Measurements from ENCODE around the gene PHYH. TPM values are rescaled to one million over a fixed set of nuclear protein-coding genes. Genes with fewer than 3 reads are reported as not detected.
"Not testable (repeated sequence)": the region's sequence is repeated elsewhere in the genome, so short reads cannot be mapped to it uniquely, and the experiment has no call there.

Gene PHYH
- polyA plus RNA-seq, 6 donors from 2014 or later: 7.0 to 15.3 (median 8.8) TPM

GRCh38 chr10:13335881-13336280, 36.0 kb upstream of the PHYH start:
- Mint-ChIP-seq H3K27me3 (no peaks in the 10 kb centered on the region), H3K4me1 (peaks cover under 1 to 17% (median 14%) of the 10 kb centered on the region in 3 donors), H3K36me3 (peaks cover 14 to 19% of the 10 kb centered on the region in 2 donors), H3K27ac (no peak overlapping the region), H3K9me3 (peaks cover 0 to 3% (median 0%) of the 10 kb centered on the region in 7 donors), H3K4me3 (no peak overlapping the region)
- DNase-seq: no peak
- ATAC-seq (ENCODE audit: low read depth in 2 of 2): no peak

GRCh38 chr10:13334556-13334955, 34.7 kb upstream of the PHYH start:
- Mint-ChIP-seq H3K27me3 (no peaks in the 10 kb centered on the region), H3K9me3 (peaks cover 0 to 3% (median 0%) of the 10 kb centered on the region in 7 donors), H3K4me3 (no peak overlapping the region), H3K4me1 (peaks cover 0 to 7% (median 5%) of the 10 kb centered on the region in 3 donors), H3K36me3 (peaks cover 19 to 20% of the 10 kb centered on the region in 2 donors), H3K27ac (no peak overlapping the region)
- ATAC-seq (ENCODE audit: low read depth in 2 of 2) (no peak), DNase-seq (no peak)

- Mint-ChIP-seq H3K27me3 (no peaks in the 10 kb centered on the region), H3K9me3 (peaks cover 0 to 3% (median 0%) of the 10 kb centered on the region in 7 donors), H3K4me3 (no peak overlapping the region), H3K27ac (no peak overlapping the region), H3K4me1 (peaks cover 0 to 2% (median 0%) of the 10 kb centered on the region in 3 donors), H3K36me3 (peaks cover 16 to 33% of the 10 kb centered on the region in 2 donors)
- ATAC-seq (ENCODE audit: low read depth in 2 of 2) (no peak), DNase-seq (no peak)
Measured at GRCh38 chr10:13331646-13332045, 31.8 kb upstream of the PHYH start.

- H3K27ac Mint-ChIP-seq; H3K27me3 Mint-ChIP-seq; ATAC-seq (ENCODE audit: low read depth in 2 of 2): not testable (repeated sequence)
Measured at GRCh38 chr10:13330980-13331379, 31.1 kb upstream of the PHYH start.

GRCh38 chr10:13329565-13329964, 29.7 kb upstream of the PHYH start:
- Mint-ChIP-seq H3K27ac (peak overlapping the region in 1 of 6 donors; percentile 39), H3K9me3 (peaks cover 0 to 3% (median 0%) of the 10 kb centered on the region in 7 donors), H3K36me3 (peaks cover 22 to 33% of the 10 kb centered on the region in 2 donors), H3K4me1 (no peaks in the 10 kb centered on the region), H3K4me3 (no peak overlapping the region), H3K27me3 (no peaks in the 10 kb centered on the region)
- ATAC-seq (ENCODE audit: low read depth in 2 of 2) (no peak), DNase-seq (no peak)

More at GRCh38 chr10:13330980-13331379, 31.1 kb upstream of the PHYH start:
- H3K9me3 Mint-ChIP-seq, H3K4me3 Mint-ChIP-seq, H3K4me1 Mint-ChIP-seq, DNase-seq: not testable (repeated sequence)
- H3K36me3 Mint-ChIP-seq: peaks cover 16 to 33% of the 10 kb centered on the region in 2 donors

GRCh38 chr10:13328613-13329012, 28.7 kb upstream of the PHYH start:
- no peaks in the 10 kb centered on the region for H3K4me1 Mint-ChIP-seq
- H3K27me3 Mint-ChIP-seq: no peaks in the 10 kb centered on the region
- peak overlapping the region in 1 of 6 donors; percentile 76 for H3K27ac Mint-ChIP-seq
- DNase-seq: no peak
- H3K9me3 Mint-ChIP-seq: peaks cover 0 to 3% (median 0%) of the 10 kb centered on the region in 7 donors
- peaks cover 28 to 42% of the 10 kb centered on the region in 2 donors for H3K36me3 Mint-ChIP-seq
- no peak for ATAC-seq (ENCODE audit: low read depth in 2 of 2)
- H3K4me3 Mint-ChIP-seq: no peak overlapping the region

GRCh38 chr10:13328126-13328525, 28.3 kb upstream of the PHYH start:
- H3K4me3 Mint-ChIP-seq: no peak overlapping the region

GRCh38 chr10:13327534-13327933, 27.7 kb upstream of the PHYH start:
- Mint-ChIP-seq H3K9me3 (peaks cover 0 to 3% (median 0%) of the 10 kb centered on the region in 7 donors), H3K27ac (no peak overlapping the region), H3K27me3 (no peaks in the 10 kb centered on the region), H3K36me3 (peaks cover 28 to 42% of the 10 kb centered on the region in 2 donors), H3K4me3 (peak overlapping the region in 1 of 8 donors; percentile 72), H3K4me1 (no peaks in the 10 kb centered on the region)
- ATAC-seq (ENCODE audit: low read depth in 2 of 2) (no peak), DNase-seq (no peak)

More at GRCh38 chr10:13328126-13328525, 28.3 kb upstream of the PHYH start:
- DNase-seq (no peak), ATAC-seq (ENCODE audit: low read depth in 2 of 2) (no peak)
- no peaks in the 10 kb centered on the region for H3K27me3 Mint-ChIP-seq
- H3K9me3 Mint-ChIP-seq: peaks cover 0 to 3% (median 0%) of the 10 kb centered on the region in 7 donors
- H3K4me1 Mint-ChIP-seq: no peaks in the 10 kb centered on the region
- peaks cover 28 to 42% of the 10 kb centered on the region in 2 donors for H3K36me3 Mint-ChIP-seq
- peak overlapping the region in 1 of 6 donors; percentile 75 for H3K27ac Mint-ChIP-seq

GRCh38 chr10:13322615-13323148, 22.8 kb upstream of the PHYH start:
- no peak overlapping the region for H3K27ac Mint-ChIP-seq
- no peak overlapping the region for H3K4me3 Mint-ChIP-seq
- no peaks in the 10 kb centered on the region for H3K9me3 Mint-ChIP-seq
- H3K27me3 Mint-ChIP-seq: no peaks in the 10 kb centered on the region
- ATAC-seq (ENCODE audit: low read depth in 2 of 2): no peak
- H3K36me3 Mint-ChIP-seq: peaks cover 17 to 19% of the 10 kb centered on the region in 2 donors
- DNase-seq: no peak
- H3K4me1 Mint-ChIP-seq: no peaks in the 10 kb centered on the region

GRCh38 chr10:13321576-13321975, 21.7 kb upstream of the PHYH start:
- peak overlapping the region in 3 of 6 donors; percentile 33 to 70 (median 38) for H3K27ac Mint-ChIP-seq
- H3K27me3 Mint-ChIP-seq: no peaks in the 10 kb centered on the region
- ATAC-seq (ENCODE audit: low read depth in 2 of 2) (no peak), DNase-seq (no peak)
- peaks cover 12 to 16% of the 10 kb centered on the region in 2 donors for H3K36me3 Mint-ChIP-seq
- H3K4me1 Mint-ChIP-seq: no peaks in the 10 kb centered on the region
- H3K4me3 Mint-ChIP-seq: no peak overlapping the region
- H3K9me3 Mint-ChIP-seq: no peaks in the 10 kb centered on the region

- H3K27ac Mint-ChIP-seq: peak overlapping the region in 1 of 6 donors; percentile 72
- no peaks in the 10 kb centered on the region for H3K4me1 Mint-ChIP-seq
- ATAC-seq (ENCODE audit: low read depth in 2 of 2): no peak
- no peaks in the 10 kb centered on the region for H3K27me3 Mint-ChIP-seq
- H3K36me3 Mint-ChIP-seq: peaks cover 4 to 13% of the 10 kb centered on the region in 2 donors
- no peak overlapping the region for H3K4me3 Mint-ChIP-seq
- H3K9me3 Mint-ChIP-seq: no peaks in the 10 kb centered on the region
- no peak for DNase-seq
Measured at GRCh38 chr10:13319166-13319565, 19.3 kb upstream of the PHYH start.

GRCh38 chr10:13317474-13317873, 17.6 kb upstream of the PHYH start:
- ATAC-seq (ENCODE audit: low read depth in 2 of 2) (no peak), DNase-seq (no peak)
- Mint-ChIP-seq H3K27me3 (no peaks in the 10 kb centered on the region), H3K4me3 (no peak overlapping the region), H3K27ac (no peak overlapping the region), H3K9me3 (no peaks in the 10 kb centered on the region), H3K4me1 (no peaks in the 10 kb centered on the region), H3K36me3 (peaks cover 0 to 8% of the 10 kb centered on the region in 2 donors)

GRCh38 chr10:13316635-13317311, 16.9 kb upstream of the PHYH start:
- DNase-seq (no peak), ATAC-seq (ENCODE audit: low read depth in 2 of 2) (no peak)
- no peak overlapping the region for H3K27ac Mint-ChIP-seq
- peaks cover 0 to 7% of the 10 kb centered on the region in 2 donors for H3K36me3 Mint-ChIP-seq
- no peak overlapping the region for H3K4me3 Mint-ChIP-seq
- H3K4me1 Mint-ChIP-seq: no peaks in the 10 kb centered on the region
- no peaks in the 10 kb centered on the region for H3K27me3 Mint-ChIP-seq
- no peaks in the 10 kb centered on the region for H3K9me3 Mint-ChIP-seq

GRCh38 chr10:13315361-13315760, 15.5 kb upstream of the PHYH start:
- Mint-ChIP-seq H3K9me3 (no peaks in the 10 kb centered on the region), H3K27ac (no peak overlapping the region), H3K4me1 (no peaks in the 10 kb centered on the region), H3K36me3 (no peaks in the 10 kb centered on the region), H3K4me3 (no peak overlapping the region), H3K27me3 (no peaks in the 10 kb centered on the region)
- ATAC-seq (ENCODE audit: low read depth in 2 of 2) (no peak), DNase-seq (no peak)
